IPS DF 6.9 (cell line): Measurements from ENCODE around the gene FLT1.

Experiments used
- DNase-seq: peaks from one replicate; pipeline ENCODE4 v3.0.0-alpha.2; 2013; ENCODE audit warnings: low read depth, low spot score
- H3K27ac ChIP-seq: one replicate; pipeline ENCODE4 v1.5.1; 2013; ENCODE audit warnings: low read length, control low read depth
- H3K27me3 ChIP-seq: 2 replicates; pipeline ENCODE4 v1.6.1; 2013; ENCODE audit warnings: mild to moderate bottlenecking, low read length; ENCODE audit not compliant: control insufficient read depth, insufficient read depth
- H3K36me3 ChIP-seq: 2 replicates; pipeline ENCODE4 v1.6.1; 2013; ENCODE audit warnings: low read length; ENCODE audit not compliant: control insufficient read depth, insufficient read depth
- H3K4me1 ChIP-seq: 2 replicates; pipeline ENCODE4 v1.6.1; 2013; ENCODE audit warnings: low read length; ENCODE audit not compliant: control insufficient read depth, insufficient read depth
- H3K4me3 ChIP-seq: 2 replicates; pipeline ENCODE4 v1.5.1; 2013; ENCODE audit warnings: mild to moderate bottlenecking, low read length
- H3K9me3 ChIP-seq: 2 replicates; pipeline ENCODE4 v1.6.1; 2013; ENCODE audit warnings: low read length, inconsistent platforms; ENCODE audit not compliant: control insufficient read depth, insufficient read depth
- WGBS: extraction: QIAGEN DNeasy Blood & Tissue Kit; methylation state at CpG from one replicate; pipeline ENCODE4 v1.1.7; 2013; ENCODE audit warnings: mixed read lengths, missing lambda C conversion rate; ENCODE audit not compliant: insufficient read length, insufficient coverage; 5-methylcytosine and 5-hydroxymethylcytosine counted together

The FLT1 gene

DNA sequence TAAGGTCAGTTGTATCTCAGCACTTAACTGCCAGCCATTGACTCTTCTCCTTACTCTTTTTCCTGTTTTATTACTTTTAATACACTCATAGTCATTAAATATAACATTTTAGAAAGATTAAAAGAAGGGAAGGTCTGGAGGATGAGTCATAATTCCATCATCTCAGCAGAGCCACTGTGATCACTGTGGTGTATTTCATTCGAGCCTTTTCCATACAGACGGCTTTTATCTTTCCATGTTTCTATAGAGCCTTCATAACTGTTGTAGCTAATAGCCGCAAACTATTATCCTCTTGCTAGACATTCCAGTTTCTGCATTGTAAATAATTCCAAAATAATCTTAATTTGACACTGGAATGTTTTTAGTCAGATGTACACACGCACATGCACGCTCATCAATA lies 4.7 kb upstream of the FLT1 start:
- no CpG with 5 or more reads among the region's 5 CpGs for WGBS

DNA sequence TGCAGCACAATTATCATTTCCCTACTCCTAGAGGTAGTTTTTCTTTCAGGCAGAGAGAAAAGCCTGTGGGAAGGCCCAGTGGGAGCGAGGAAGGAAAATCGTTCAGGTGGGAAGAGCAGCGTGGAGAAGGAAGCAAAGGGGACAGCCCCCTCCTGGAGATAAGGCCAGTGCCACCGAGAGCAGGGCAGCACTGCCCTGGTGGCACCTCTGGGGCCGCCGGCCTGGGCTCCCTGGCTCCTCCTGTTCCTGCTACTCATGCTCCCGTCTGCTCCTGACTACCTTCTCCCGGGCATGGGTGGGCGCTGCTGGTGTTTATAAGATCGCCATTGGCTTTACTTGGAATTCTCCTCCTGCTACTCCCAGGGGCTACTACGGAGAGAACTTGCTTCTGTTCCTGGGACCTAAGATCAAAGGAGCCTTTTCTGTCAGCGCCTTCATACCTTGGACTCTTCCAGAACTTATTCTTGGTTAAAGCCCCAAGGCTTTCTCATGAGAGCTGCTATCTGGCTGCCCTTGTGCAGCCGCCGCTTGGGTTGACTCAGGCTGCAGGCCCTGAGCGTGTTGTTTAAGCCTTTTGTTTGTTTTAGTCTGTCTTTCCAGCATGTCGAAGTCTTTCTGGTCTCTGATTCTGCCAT lies 3.7 kb upstream of the FLT1 start:
- Histone ChIP-seq H3K27me3 (no peaks in the 10 kb centered on the region; the same call in 1 of the 2 replicates), H3K4me1 (peaks cover 3% of the 10 kb centered on the region; the same call in 1 of the 2 replicates)

More for the DNA sequence above, 4.7 kb upstream of the FLT1 start:
- H3K27me3 ChIP-seq, result no peaks in the 10 kb centered on the region; the same call in 1 of the 2 replicates
- H3K9me3 ChIP-seq, result no peaks in the 10 kb centered on the region
- H3K27ac ChIP-seq, result no peak overlapping the region
- no peaks in the 10 kb centered on the region; the same call in 1 of the 2 replicates for H3K36me3 ChIP-seq
- no peak for DNase-seq
- H3K4me1 ChIP-seq, result peaks cover 3% of the 10 kb centered on the region; the same call in 1 of the 2 replicates
- H3K4me3 ChIP-seq, result no peak overlapping the region

GRCh38 chr13:28497143-28497876 lies 2.4 kb upstream of the FLT1 start:
- DNase-seq, result no peak
- no peaks in the 10 kb centered on the region; the same call in 1 of the 2 replicates for H3K36me3 ChIP-seq
- no peak overlapping the region for H3K4me3 ChIP-seq
- H3K9me3 ChIP-seq, result no peaks in the 10 kb centered on the region
- 0 out of 2 replicates have a peak, but pooled peaks cover 3% of the 10 kb centered on the region for H3K4me1 ChIP-seq
- WGBS, result no CpG with 5 or more reads among the region's 4 CpGs
- no peaks in the 10 kb centered on the region; the same call in 1 of the 2 replicates for H3K27me3 ChIP-seq
- no peak overlapping the region for H3K27ac ChIP-seq

More for the DNA sequence above, 3.7 kb upstream of the FLT1 start:
- H3K27ac ChIP-seq, result no peak overlapping the region
- no peaks in the 10 kb centered on the region; the same call in 1 of the 2 replicates for H3K36me3 ChIP-seq
- H3K4me3 ChIP-seq, result no peak overlapping the region
- no CpG with 5 or more reads among the region's 16 CpGs for WGBS
- no peaks in the 10 kb centered on the region for H3K9me3 ChIP-seq
- DNase-seq, result no peak

DNA sequence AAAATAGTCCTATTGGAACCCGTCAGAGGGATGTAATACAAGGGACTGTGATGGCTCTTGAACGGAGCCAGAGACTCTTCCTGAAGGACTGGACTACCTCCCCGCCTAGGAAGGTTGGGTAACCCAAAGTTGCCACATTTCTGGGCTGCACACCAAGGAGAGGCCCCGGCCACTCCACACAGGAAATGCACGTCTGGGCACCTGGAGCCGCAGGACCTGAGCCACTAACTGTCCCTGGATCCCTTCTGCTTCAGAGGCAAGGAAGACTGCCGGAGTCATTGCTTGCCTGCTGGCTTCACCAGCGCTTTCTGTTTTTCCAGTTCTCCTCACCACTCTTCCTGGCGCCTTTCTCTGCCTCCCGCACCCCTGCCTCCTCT lies 1.2 kb upstream of the FLT1 start:
- WGBS, result no CpG with 5 or more reads among the region's 10 CpGs
- no peaks in the 10 kb centered on the region; the same call in 1 of the 2 replicates for H3K36me3 ChIP-seq
- H3K9me3 ChIP-seq, result no peaks in the 10 kb centered on the region
- no peaks in the 10 kb centered on the region; the same call in 1 of the 2 replicates for H3K27me3 ChIP-seq
- no peak for DNase-seq
- H3K4me1 ChIP-seq, result 0 out of 2 replicates have a peak, but pooled peaks cover 3% of the 10 kb centered on the region
- H3K27ac ChIP-seq, result no peak overlapping the region
- H3K4me3 ChIP-seq, result peak overlapping the region; percentile 82; the same call in 1 of the 2 replicates

- DNase-seq, result no peak
- H3K9me3 ChIP-seq, result no peaks in the 10 kb centered on the region
- no peak overlapping the region for H3K27ac ChIP-seq
- peaks cover 3% of the 10 kb centered on the region; the same call in 1 of the 2 replicates for H3K4me1 ChIP-seq
- H3K27me3 ChIP-seq, result no peaks in the 10 kb centered on the region; the same call in 1 of the 2 replicates
- no peaks in the 10 kb centered on the region; the same call in 1 of the 2 replicates for H3K36me3 ChIP-seq
- peak overlapping the region; percentile 82 for H3K4me3 ChIP-seq
- WGBS, result no CpG with 5 or more reads among the region's 33 CpGs
Measured at GRCh38 chr13:28495538-28496187, 735 bp upstream of the FLT1 start.

GRCh38 chr13:28494504-28494777 lies 487 bp downstream of the FLT1 start:
- H3K4me3 ChIP-seq, result peak overlapping the region; percentile 82
- H3K27me3 ChIP-seq, result no peaks in the 10 kb centered on the region; the same call in 1 of the 2 replicates
- WGBS, result no CpG with 5 or more reads among the region's 30 CpGs
- H3K4me1 ChIP-seq, result peaks cover 4% of the 10 kb centered on the region; the same call in 1 of the 2 replicates
- H3K36me3 ChIP-seq, result no peaks in the 10 kb centered on the region; the same call in 1 of the 2 replicates
- no peak for DNase-seq
- H3K9me3 ChIP-seq, result no peaks in the 10 kb centered on the region
- H3K27ac ChIP-seq, result no peak overlapping the region

- Histone ChIP-seq H3K27me3 (no peaks in the 10 kb centered on the region; the same call in 1 of the 2 replicates), H3K4me1 (peaks cover 4% of the 10 kb centered on the region; the same call in 1 of the 2 replicates), H3K36me3 (no peaks in the 10 kb centered on the region; the same call in 1 of the 2 replicates), H3K9me3 (no peaks in the 10 kb centered on the region), H3K4me3 (peak overlapping the region; percentile 82), H3K27ac (no peak overlapping the region)
- WGBS, result no CpG with 5 or more reads among the region's 60 CpGs
- DNase-seq, result no peak
Measured at GRCh38 chr13:28493740-28494503, 1.0 kb downstream of the FLT1 start.

DNA sequence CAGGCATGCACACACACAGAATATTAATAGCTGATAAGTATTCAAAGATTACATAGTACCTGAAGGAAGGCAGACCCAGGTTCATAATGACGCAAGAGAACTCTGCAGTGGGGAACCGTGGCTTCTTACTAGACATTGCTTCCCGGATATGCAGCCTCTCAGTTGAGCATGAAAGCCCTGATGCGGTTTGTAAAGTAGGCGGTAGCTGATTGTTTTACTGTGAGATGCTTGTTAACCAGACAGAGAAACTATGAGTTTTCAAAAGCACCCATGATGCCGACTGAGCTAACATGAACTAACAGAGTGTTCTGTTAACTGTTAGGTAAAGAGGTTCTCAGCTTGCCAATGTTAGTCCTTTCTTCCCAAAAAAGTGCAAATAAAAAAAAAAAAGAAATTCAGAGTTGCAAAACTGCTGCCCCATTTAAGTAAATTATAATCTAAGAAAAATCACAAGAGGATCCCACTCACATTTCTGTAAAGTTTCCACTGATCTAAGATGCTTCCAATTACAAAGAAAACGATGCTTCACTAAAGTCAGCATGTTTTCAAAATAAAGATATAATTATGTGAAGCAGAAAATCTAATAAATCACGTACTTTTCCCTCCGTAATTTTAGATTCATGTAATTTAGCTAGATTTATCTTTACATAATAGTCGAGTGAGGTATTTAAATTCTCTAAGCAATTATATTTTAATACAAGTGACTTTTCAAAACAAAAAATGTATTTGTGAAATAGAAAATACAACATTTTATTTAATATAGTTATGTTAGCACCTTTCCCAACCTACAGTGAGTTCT lies 2.2 kb downstream of the FLT1 start:
- no peaks in the 10 kb centered on the region; the same call in 1 of the 2 replicates for H3K36me3 ChIP-seq
- no CpG with 5 or more reads among the region's 10 CpGs for WGBS
- DNase-seq, result no peak
- H3K4me1 ChIP-seq, result peaks cover 4% of the 10 kb centered on the region; the same call in 1 of the 2 replicates
- H3K27me3 ChIP-seq, result no peaks in the 10 kb centered on the region; the same call in 1 of the 2 replicates
- no peaks in the 10 kb centered on the region for H3K9me3 ChIP-seq
- H3K4me3 ChIP-seq, result peak overlapping the region; percentile 82; the same call in 1 of the 2 replicates
- H3K27ac ChIP-seq, result no peak overlapping the region

- WGBS, result no CpG with 5 or more reads among the region's 6 CpGs
Measured at GRCh38 chr13:28490061-28490460, 4.9 kb downstream of the FLT1 start.

More at GRCh38 chr13:28490061-28490460, 4.9 kb downstream of the FLT1 start:
- Histone ChIP-seq H3K27ac (no peak overlapping the region), H3K27me3 (no peaks in the 10 kb centered on the region), H3K9me3 (no peaks in the 10 kb centered on the region), H3K4me1 (peaks cover 2% of the 10 kb centered on the region; the same call in 1 of the 2 replicates), H3K36me3 (no peaks in the 10 kb centered on the region; the same call in 1 of the 2 replicates), H3K4me3 (no peak overlapping the region)
- DNase-seq, result no peak
